Measurements from ENCODE around the gene KIF1A.
"Not testable (repeated sequence)": the region's sequence is repeated elsewhere in the genome, so short reads cannot be mapped to it uniquely, and the experiment has no call there.

KIF1A gene

GRCh38 chr2:240781471-240782220, 38.4 kb downstream of the KIF1A start:
- DNase-seq (ENCODE audit: low read depth), result no peak
- TF ChIP-seq, protein P1, sequence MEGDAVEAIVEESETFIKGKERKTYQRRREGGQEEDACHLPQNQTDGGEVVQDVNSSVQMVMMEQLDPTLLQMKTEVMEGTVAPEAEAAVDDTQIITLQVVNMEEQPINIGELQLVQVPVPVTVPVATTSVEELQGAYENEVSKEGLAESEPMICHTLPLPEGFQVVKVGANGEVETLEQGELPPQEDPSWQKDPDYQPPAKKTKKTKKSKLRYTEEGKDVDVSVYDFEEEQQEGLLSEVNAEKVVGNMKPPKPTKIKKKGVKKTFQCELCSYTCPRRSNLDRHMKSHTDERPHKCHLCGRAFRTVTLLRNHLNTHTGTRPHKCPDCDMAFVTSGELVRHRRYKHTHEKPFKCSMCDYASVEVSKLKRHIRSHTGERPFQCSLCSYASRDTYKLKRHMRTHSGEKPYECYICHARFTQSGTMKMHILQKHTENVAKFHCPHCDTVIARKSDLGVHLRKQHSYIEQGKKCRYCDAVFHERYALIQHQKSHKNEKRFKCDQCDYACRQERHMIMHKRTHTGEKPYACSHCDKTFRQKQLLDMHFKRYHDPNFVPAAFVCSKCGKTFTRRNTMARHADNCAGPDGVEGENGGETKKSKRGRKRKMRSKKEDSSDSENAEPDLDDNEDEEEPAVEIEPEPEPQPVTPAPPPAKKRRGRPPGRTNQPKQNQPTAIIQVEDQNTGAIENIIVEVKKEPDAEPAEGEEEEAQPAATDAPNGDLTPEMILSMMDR (IDR thresholded peaks at IDR 0.05; ENCODE audit: control insufficient read depth, insufficient read depth, low read depth, low read length, missing control alignments), result no peak
- no peak overlapping the region for H3K4me3 ChIP-seq (ENCODE audit: control insufficient read depth, low read depth, low read length)

GRCh38 chr2:240780023-240780700, 39.9 kb downstream of the KIF1A start:
- no peak for DNase-seq (ENCODE audit: low read depth)
- H3K4me3 ChIP-seq (ENCODE audit: control insufficient read depth, low read depth, low read length), result no peak overlapping the region
- TF ChIP-seq, protein P1 (IDR thresholded peaks at IDR 0.05; ENCODE audit: control insufficient read depth, insufficient read depth, low read depth, low read length, missing control alignments), result no peak

- not testable (repeated sequence) for H3K4me3 ChIP-seq (ENCODE audit: control insufficient read depth, low read depth, low read length)
These were observed 40.7 kb downstream of the KIF1A start for GRCh38 chr2:240779250-240779832.

GRCh38 chr2:240778426-240778825, 41.6 kb downstream of the KIF1A start:
- no peak overlapping the region for H3K4me3 ChIP-seq (ENCODE audit: control insufficient read depth, low read depth, low read length)
- TF ChIP-seq, protein P1 (IDR thresholded peaks at IDR 0.05; ENCODE audit: control insufficient read depth, insufficient read depth, low read depth, low read length, missing control alignments), result no peak
- DNase-seq (ENCODE audit: low read depth), result no peak

More at GRCh38 chr2:240779250-240779832, 40.7 kb downstream of the KIF1A start:
- not testable (repeated sequence) for DNase-seq (ENCODE audit: low read depth)

DNA sequence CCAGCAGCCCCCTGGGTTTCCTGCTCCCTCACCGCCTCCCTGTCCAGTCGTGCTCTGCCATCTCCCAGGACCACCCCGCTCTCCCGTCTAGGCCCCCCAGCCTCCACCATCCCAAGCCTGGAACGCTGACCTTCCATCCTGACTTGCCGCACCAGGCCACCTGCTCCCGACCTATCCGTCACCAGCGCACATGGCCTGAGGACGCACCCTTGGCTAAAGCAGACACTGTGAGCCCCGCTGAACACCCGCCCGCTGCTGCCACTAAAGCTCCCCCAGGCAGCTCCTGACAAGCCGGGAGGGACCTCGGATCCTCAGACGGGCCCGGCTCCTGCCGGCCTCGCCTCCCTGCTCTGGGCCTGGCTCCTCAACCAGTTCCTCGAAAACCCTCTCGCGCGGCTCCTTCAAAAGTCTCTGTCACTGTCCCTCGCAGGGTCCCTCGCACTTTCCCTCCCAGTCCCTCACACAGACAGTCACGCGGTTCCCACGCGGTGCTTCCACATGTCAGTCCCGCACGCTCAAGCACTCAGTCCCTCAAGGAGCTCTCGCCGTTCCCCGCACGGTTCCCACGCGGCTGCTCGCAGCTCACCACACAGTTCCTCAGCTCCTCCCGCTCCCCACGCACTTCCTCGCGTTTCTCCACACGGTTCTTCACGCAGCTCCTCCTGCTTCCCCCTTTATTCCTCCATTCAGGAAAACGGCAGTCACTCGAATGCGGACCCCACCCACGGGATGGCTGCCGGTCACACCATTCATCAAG, 42.4 kb downstream of the KIF1A start:
- TF ChIP-seq, protein P1 (IDR thresholded peaks at IDR 0.05; ENCODE audit: control insufficient read depth, insufficient read depth, low read depth, low read length, missing control alignments), result no peak
- no peak for DNase-seq (ENCODE audit: low read depth)
- no peak overlapping the region for H3K4me3 ChIP-seq (ENCODE audit: control insufficient read depth, low read depth, low read length)

GRCh38 chr2:240775905-240776304, 44.1 kb downstream of the KIF1A start:
- no peak for DNase-seq (ENCODE audit: low read depth)
- TF ChIP-seq, protein P1 (IDR thresholded peaks at IDR 0.05; ENCODE audit: control insufficient read depth, insufficient read depth, low read depth, low read length, missing control alignments), result no peak
- H3K4me3 ChIP-seq (ENCODE audit: control insufficient read depth, low read depth, low read length), result no peak overlapping the region

All from AG09309 (cell line).